HepG2 (cell line): Measurements from ENCODE around the gene TBC1D10B. TPM values are rescaled to one million over a fixed set of nuclear protein-coding genes. Genes with fewer than 3 reads are reported as not detected.

Source experiments
- ATF3 ChIP-seq: sonication (generic); formaldehyde crosslinking; IDR thresholded peaks from 2 replicates; pipeline ENCODE4 v1.4.0; 2020; ENCODE audit warnings: missing genetic modification reagents
- CBX5 ChIP-seq: sonication (generic); formaldehyde crosslinking; IDR thresholded peaks from 2 replicates; pipeline ENCODE4 v1.4.0; 2020; ENCODE audit warnings: missing genetic modification reagents, borderline replicate concordance
- EED ChIP-seq: sonication (generic); formaldehyde crosslinking; IDR thresholded peaks from 2 replicates; pipeline ENCODE4 v1.5.0; 2020; ENCODE audit warnings: mild to moderate bottlenecking, missing genetic modification reagents
- FOXJ3 ChIP-seq: sonication (generic); formaldehyde crosslinking; IDR thresholded peaks from 2 replicates; pipeline ENCODE4 v1.4.0; 2020; ENCODE audit warnings: missing genetic modification reagents, mild to moderate bottlenecking, borderline replicate concordance
- GABPB1 ChIP-seq: IDR thresholded peaks from 2 replicates; pipeline ENCODE4 v1.6.1; 2016; ENCODE audit warnings: mild to moderate bottlenecking, missing genetic modification reagents, moderate library complexity, missing compliant biosample characterization
- GZF1 ChIP-seq: sonication (generic); formaldehyde crosslinking; IDR thresholded peaks from 2 replicates; pipeline ENCODE4 v1.5.1; 2020; ENCODE audit warnings: mild to moderate bottlenecking, missing genetic modification reagents
- HNRNPK ChIP-seq: fragments of 200-400 bp; formaldehyde crosslinking; IDR thresholded peaks from 2 replicates; pipeline ENCODE4 v1.6.1; 2018; ENCODE audit warnings: low read length, low read depth, moderate library complexity, mild to moderate bottlenecking; ENCODE audit not compliant: poor library complexity, severe bottlenecking
- HOMEZ ChIP-seq: IDR thresholded peaks from 2 replicates; pipeline ENCODE4 v1.6.1; 2016; ENCODE audit warnings: low read depth
- IKZF1 ChIP-seq: fragments of 450-650 bp; IDR thresholded peaks from 2 replicates; pipeline ENCODE4 v1.7.1; 2016
- KAT8 ChIP-seq: IDR thresholded peaks from 2 replicates; pipeline ENCODE4 v1.6.1; 2016; ENCODE audit warnings: missing genetic modification reagents, missing compliant biosample characterization
- NFAT5 ChIP-seq: sonication (generic); formaldehyde crosslinking; IDR thresholded peaks from 2 replicates; pipeline ENCODE4 v1.4.0; 2020; ENCODE audit warnings: missing genetic modification reagents
- PAX8 ChIP-seq: sonication (generic); formaldehyde crosslinking; IDR thresholded peaks from 2 replicates; pipeline ENCODE4 v1.8.0; 2022; ENCODE audit warnings: mild to moderate bottlenecking, missing genetic modification reagents, borderline replicate concordance
- RBM39 ChIP-seq: fragments of 200-400 bp; formaldehyde crosslinking; IDR thresholded peaks from one replicate; pipeline ENCODE4 v1.6.1; 2018; ENCODE audit warnings: antibody characterized with exemption, mild to moderate bottlenecking, low read depth, low read length; ENCODE audit not compliant: poor library complexity, severe bottlenecking
- RFX5 ChIP-seq: IDR thresholded peaks from 2 replicates; pipeline ENCODE4 v1.6.1; 2011; ENCODE audit warnings: low read depth, low read length, improper control_type of control experiment
- SMYD3 ChIP-seq: sonication (generic); formaldehyde crosslinking; IDR thresholded peaks from 2 replicates; pipeline ENCODE4 v1.8.1; 2023; ENCODE audit warnings: mild to moderate bottlenecking, missing genetic modification reagents
- ZNF230 ChIP-seq: sonication (generic); formaldehyde crosslinking; IDR thresholded peaks from 2 replicates; pipeline ENCODE4 v1.4.0; 2020; ENCODE audit warnings: mild to moderate bottlenecking, missing genetic modification reagents
- ZNF431 ChIP-seq: sonication (generic); formaldehyde crosslinking; IDR thresholded peaks from 2 replicates; pipeline ENCODE4 v1.9.0; 2022; ENCODE audit warnings: missing genetic modification reagents, low read depth, mild to moderate bottlenecking, borderline replicate concordance
- ZNF510 ChIP-seq: sonication (generic); formaldehyde crosslinking; IDR thresholded peaks from 2 replicates; pipeline ENCODE4 v1.4.0; 2020; ENCODE audit warnings: low read depth, mild to moderate bottlenecking, missing genetic modification reagents
- ZNF607 ChIP-seq: sonication (generic); formaldehyde crosslinking; IDR thresholded peaks from 2 replicates; pipeline ENCODE4 v1.5.1; 2020; ENCODE audit warnings: missing genetic modification reagents, mild to moderate bottlenecking, borderline replicate concordance
- ZNF614 ChIP-seq: IDR thresholded peaks from 2 replicates; pipeline ENCODE4 v1.6.1; 2018; ENCODE audit warnings: missing biosample characterization, missing genetic modification reagents, inconsistent platforms, borderline replicate concordance
- ZNF616 ChIP-seq: sonication (generic); formaldehyde crosslinking; IDR thresholded peaks from 2 replicates; pipeline ENCODE4 v1.5.0; 2020; ENCODE audit warnings: low read depth, mild to moderate bottlenecking, missing genetic modification reagents
- polyA plus RNA-seq, 8 experiments: library from polyadenylated mRNA; depleted of rRNA in 3 of 8; stranded (reverse) in 7 of 8; unstranded in 1 of 8; fragments of >200 nt; fragmentation: Illumina TruSeq in 4 of 8; extraction: Trizol in 4 of 8; gene quantifications; 2 replicates each; pipeline versions ENCODE4 v1.2.1 to v1.2.3, GENCODE V29; 2011 to 2016; ENCODE audit warnings: low read depth in 4 of 8, missing spikeins in 1 of 8, mixed read lengths in 1 of 8; ENCODE audit not compliant: insufficient read depth in 1 of 8
- total RNA-seq, 5 experiments: library from RNA; depleted of rRNA; stranded (reverse); fragments of >200 nt; fragmentation: Illumina TruSeq; extraction: Trizol; gene quantifications; 2 replicates each; pipeline ENCODE4 v1.2.3, GENCODE V29; 2016; ENCODE audit warnings: low read depth in 1 of 5

Gene TBC1D10B
- total and polyA plus RNA-seq, 2 of the 13 experiments (the other 11 are each of a cell fraction or from before 2014, with no cell fraction given): 15.7 to 24.8 TPM

- peak; percentile 42; the same call in 1 of the 2 replicates for TF ChIP-seq CBX5 (CRISPR knock-in tag)
- peak; percentile 91 for TF ChIP-seq ZNF230 (CRISPR knock-in tag)
- TF ChIP-seq HOMEZ: peak; percentile 45; the same call in 1 of the 2 replicates
- TF ChIP-seq ZNF607 (CRISPR knock-in tag): peak; percentile 70; the same call in 1 of the 2 replicates
- peak; percentile 88 for TF ChIP-seq KAT8 (CRISPR knock-in tag)
- TF ChIP-seq IKZF1: no peak
- TF ChIP-seq FOXJ3 (CRISPR knock-in tag): no peak
- TF ChIP-seq ZNF510: peak; percentile 66; the same call in 1 of the 2 replicates
- TF ChIP-seq ZNF431 (CRISPR knock-in tag): no peak
- TF ChIP-seq ATF3 (CRISPR knock-in tag): peak; percentile 47; the same call in 1 of the 2 replicates
- no peak for TF ChIP-seq SMYD3
- TF ChIP-seq ZNF616: peak; percentile 63; the same call in 1 of the 2 replicates
- peak; percentile 79 for TF ChIP-seq GABPB1
- TF ChIP-seq NFAT5 (CRISPR knock-in tag): 0 out of 2 replicates have a peak, but pooled peaks have one; percentile 56
- peak; percentile 38 for TF ChIP-seq RBM39
- peak; percentile 94; the same call in 1 of the 2 replicates for TF ChIP-seq PAX8 (CRISPR knock-in tag)
- TF ChIP-seq ZNF614 (CRISPR knock-in tag): peak; percentile 70; the same call in 1 of the 2 replicates
- no peak; the same call in 1 of the 2 replicates for TF ChIP-seq EED (CRISPR knock-in tag)
- TF ChIP-seq GZF1 (CRISPR knock-in tag): peak; percentile 87
- TF ChIP-seq HNRNPK: peak; percentile 99
- no peak for TF ChIP-seq RFX5
Observed at GRCh38 chr16:30378236-30379157, 8.2 kb upstream of the TBC1D10B start (continued).
